ENCODE measurements around the gene XPO1.

GRCh38 chr2:61463769-61464475 lies 74.2 kb downstream of the XPO1 start:
- TF ChIP-seq CTCF (IDR thresholded peaks at IDR 0.05), result no peak
- TF ChIP-seq POLR2A (IDR thresholded peaks at IDR 0.05), result no peak

All from transverse colon (tissue), 3 donors.